ENCODE results near the gene KIAA1328.

KIAA1328 gene

GRCh38 chr18:37253394-37254235 lies 424.7 kb downstream of the KIAA1328 start:
- H3K36me3 ChIP-seq: no peaks in the 10 kb centered on the region
- H3K9me3 ChIP-seq: no peaks in the 10 kb centered on the region
- DNase-seq: peak; percentile 55
- H3K27me3 ChIP-seq: no peaks in the 10 kb centered on the region
- H3K4me1 ChIP-seq: no peaks in the 10 kb centered on the region
- no peak overlapping the region for H3K4me3 ChIP-seq (ENCODE audit: low read depth, low read length)
- no peak for TF ChIP-seq CTCF (IDR thresholded peaks at IDR 0.05; ENCODE audit: low read depth, low read length)

- Histone ChIP-seq H3K27me3 (no peaks in the 10 kb centered on the region), H3K36me3 (no peaks in the 10 kb centered on the region), H3K4me3 (ENCODE audit: low read depth, low read length) (peak overlapping the region; percentile 29), H3K9me3 (no peaks in the 10 kb centered on the region), H3K4me1 (no peaks in the 10 kb centered on the region)
- no peak for TF ChIP-seq CTCF (IDR thresholded peaks at IDR 0.05; ENCODE audit: low read depth, low read length)
- no peak for DNase-seq
Measured at GRCh38 chr18:37254236-37254754, 425.4 kb downstream of the KIAA1328 start.

GRCh38 chr18:37254973-37255372 lies 426.0 kb downstream of the KIAA1328 start:
- H3K4me1 ChIP-seq: no peaks in the 10 kb centered on the region
- TF ChIP-seq CTCF (IDR thresholded peaks at IDR 0.05; ENCODE audit: low read depth, low read length): no peak
- no peaks in the 10 kb centered on the region for H3K36me3 ChIP-seq
- H3K9me3 ChIP-seq: no peaks in the 10 kb centered on the region
- no peak for DNase-seq
- no peak overlapping the region for H3K4me3 ChIP-seq (ENCODE audit: low read depth, low read length)
- H3K27me3 ChIP-seq: no peaks in the 10 kb centered on the region

GRCh38 chr18:37258131-37258530 lies 429.2 kb downstream of the KIAA1328 start:
- H3K27me3 ChIP-seq: no peaks in the 10 kb centered on the region
- DNase-seq: no peak
- no peaks in the 10 kb centered on the region for H3K36me3 ChIP-seq
- no peak for TF ChIP-seq CTCF (IDR thresholded peaks at IDR 0.05; ENCODE audit: low read depth, low read length)
- H3K4me1 ChIP-seq: peaks cover 8% of the 10 kb centered on the region; the same call in 1 of the 2 replicates
- no peak overlapping the region for H3K4me3 ChIP-seq (ENCODE audit: low read depth, low read length)
- H3K9me3 ChIP-seq: no peaks in the 10 kb centered on the region

- H3K36me3 ChIP-seq: no peaks in the 10 kb centered on the region
- H3K27me3 ChIP-seq: no peaks in the 10 kb centered on the region
- no peak for TF ChIP-seq CTCF (IDR thresholded peaks at IDR 0.05; ENCODE audit: low read depth, low read length)
- H3K4me3 ChIP-seq (ENCODE audit: low read depth, low read length): no peak overlapping the region
- no peak for DNase-seq
- H3K4me1 ChIP-seq: peaks cover 8% of the 10 kb centered on the region; the same call in 1 of the 2 replicates
- no peaks in the 10 kb centered on the region for H3K9me3 ChIP-seq
Measured at GRCh38 chr18:37258819-37259218, 429.9 kb downstream of the KIAA1328 start.

GRCh38 chr18:37259711-37260110 lies 430.8 kb downstream of the KIAA1328 start:
- Histone ChIP-seq H3K27me3 (no peaks in the 10 kb centered on the region), H3K9me3 (no peaks in the 10 kb centered on the region), H3K4me3 (ENCODE audit: low read depth, low read length) (no peak overlapping the region), H3K36me3 (no peaks in the 10 kb centered on the region), H3K4me1 (peaks cover 8% of the 10 kb centered on the region; the same call in 1 of the 2 replicates)
- no peak for DNase-seq
- TF ChIP-seq CTCF (IDR thresholded peaks at IDR 0.05; ENCODE audit: low read depth, low read length): no peak

All from BE2C (cell line).